Measurements from ENCODE around the gene PDCD2L. TPM values are rescaled to one million over a fixed set of nuclear protein-coding genes. Genes with fewer than 3 reads are reported as not detected.
"Not testable (repeated sequence)": the region's sequence is repeated elsewhere in the genome, so short reads cannot be mapped to it uniquely, and the experiment has no call there.

The PDCD2L gene, protein sequence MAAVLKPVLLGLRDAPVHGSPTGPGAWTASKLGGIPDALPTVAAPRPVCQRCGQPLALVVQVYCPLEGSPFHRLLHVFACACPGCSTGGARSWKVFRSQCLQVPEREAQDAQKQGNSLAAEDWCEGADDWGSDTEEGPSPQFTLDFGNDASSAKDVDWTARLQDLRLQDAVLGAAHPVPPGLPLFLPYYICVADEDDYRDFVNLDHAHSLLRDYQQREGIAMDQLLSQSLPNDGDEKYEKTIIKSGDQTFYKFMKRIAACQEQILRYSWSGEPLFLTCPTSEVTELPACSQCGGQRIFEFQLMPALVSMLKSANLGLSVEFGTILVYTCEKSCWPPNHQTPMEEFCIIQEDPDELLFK
- total RNA-seq = 16.2 TPM

DNA sequence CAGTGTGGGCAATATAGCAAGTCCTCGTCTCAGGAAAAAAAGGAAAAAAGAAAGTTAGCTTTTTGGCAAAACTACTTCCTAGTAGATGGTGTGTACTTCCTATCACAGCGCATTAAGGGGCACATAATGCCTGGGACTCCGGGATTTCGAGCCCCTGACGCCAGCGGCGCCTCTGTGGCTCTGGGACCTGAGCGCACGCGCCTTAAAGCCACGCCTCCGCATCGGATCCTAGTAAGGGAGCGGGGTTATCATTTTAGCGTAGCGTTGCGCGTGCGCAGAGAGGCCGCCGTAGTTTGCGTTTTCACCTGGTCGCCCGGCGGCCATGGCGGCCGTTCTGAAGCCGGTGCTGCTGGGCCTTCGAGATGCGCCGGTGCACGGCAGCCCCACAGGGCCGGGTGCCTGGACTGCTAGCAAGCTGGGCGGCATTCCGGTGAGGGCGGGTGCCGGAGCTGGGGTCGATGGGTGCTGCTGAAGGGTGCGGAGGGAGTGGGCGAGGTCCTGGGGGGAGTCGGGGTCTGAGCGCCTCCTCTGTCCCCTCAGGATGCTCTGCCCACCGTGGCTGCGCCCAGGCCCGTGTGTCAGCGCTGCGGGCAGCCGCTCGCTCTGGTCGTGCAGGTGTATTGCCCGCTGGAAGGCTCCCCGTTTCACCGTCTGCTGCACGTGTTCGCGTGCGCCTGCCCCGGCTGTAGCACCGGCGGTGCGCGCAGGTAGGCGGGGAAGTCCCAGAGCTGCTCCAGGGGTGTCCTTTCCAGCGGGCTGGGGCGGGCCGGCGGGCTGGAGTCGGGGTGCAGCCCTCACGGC, at the start of gene PDCD2L:
PDCD2L (plus strand) TSS at position 291 of the 801 bp plus-strand sequence; CDS start at position 323, 32 bp downstream.
- peak; percentile 88 to 92 (median 89) for DNase-seq (ENCODE audit: low read depth in 2 of 3, low spot score in 2 of 3)

DNA sequence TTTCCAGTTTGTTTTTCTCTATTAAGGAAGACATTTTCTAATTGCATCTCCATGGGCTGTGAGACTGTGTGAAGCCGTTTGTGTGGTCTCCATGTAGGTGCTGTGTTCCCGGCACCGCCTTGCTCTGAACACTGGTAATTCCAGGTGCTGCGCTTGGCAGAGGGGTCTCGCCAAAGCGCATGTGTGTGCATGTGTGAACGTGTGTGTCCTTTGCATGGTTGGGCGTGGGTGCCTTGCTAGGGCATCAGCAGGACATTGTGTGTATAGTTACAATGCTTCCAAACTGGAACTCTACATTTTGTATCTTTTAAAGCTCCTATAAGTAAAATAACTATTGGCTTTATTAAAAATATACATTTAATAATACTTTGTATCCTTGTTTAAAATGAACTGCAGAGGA, 49.0 kb upstream of the PDCD2L start:
- no peak for DNase-seq (ENCODE audit: low read depth in 2 of 3, low spot score in 2 of 3)

DNA sequence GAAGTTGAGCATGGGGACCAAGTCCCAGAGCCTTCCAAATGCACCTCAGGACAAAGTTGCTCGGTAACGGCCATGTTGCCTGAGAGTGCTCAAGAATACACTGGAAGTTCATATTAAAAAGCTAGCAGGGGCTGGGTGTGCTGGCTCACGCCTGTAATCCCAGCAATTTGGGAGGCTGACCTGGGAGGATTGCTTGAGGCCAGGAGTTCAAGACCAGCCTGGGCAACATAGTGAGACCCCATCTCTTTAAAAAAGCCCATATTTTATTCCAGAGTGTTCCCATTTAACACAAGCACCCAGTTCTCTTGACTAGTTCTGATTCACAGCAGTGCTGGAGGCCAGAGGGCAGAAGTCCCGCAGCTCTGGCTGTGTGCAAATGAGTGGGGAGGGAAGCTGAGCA, 47.3 kb upstream of the PDCD2L start:
- no peak for DNase-seq (ENCODE audit: low read depth in 2 of 3, low spot score in 2 of 3)

DNA sequence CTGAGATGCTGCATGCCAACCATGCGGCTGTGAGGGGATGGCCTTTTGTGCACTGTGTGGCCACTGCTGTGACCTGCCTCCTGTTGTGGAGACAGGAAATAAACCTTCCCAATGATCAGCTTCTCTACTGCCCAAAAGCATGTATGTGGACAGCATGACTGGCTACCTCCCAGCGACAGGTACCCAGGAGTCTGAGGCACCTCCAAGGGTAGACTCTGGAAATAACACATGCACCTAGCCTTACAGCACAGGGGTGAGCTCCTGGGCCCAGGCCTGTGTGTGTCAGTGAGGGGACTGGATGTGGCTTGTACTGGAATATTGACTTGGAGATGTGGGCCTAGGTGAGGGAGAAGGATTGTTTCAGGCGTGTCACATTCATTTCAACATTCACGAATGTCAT, 46.8 kb upstream of the PDCD2L start:
- DNase-seq (ENCODE audit: low read depth in 2 of 3, low spot score in 2 of 3) = no peak

DNA sequence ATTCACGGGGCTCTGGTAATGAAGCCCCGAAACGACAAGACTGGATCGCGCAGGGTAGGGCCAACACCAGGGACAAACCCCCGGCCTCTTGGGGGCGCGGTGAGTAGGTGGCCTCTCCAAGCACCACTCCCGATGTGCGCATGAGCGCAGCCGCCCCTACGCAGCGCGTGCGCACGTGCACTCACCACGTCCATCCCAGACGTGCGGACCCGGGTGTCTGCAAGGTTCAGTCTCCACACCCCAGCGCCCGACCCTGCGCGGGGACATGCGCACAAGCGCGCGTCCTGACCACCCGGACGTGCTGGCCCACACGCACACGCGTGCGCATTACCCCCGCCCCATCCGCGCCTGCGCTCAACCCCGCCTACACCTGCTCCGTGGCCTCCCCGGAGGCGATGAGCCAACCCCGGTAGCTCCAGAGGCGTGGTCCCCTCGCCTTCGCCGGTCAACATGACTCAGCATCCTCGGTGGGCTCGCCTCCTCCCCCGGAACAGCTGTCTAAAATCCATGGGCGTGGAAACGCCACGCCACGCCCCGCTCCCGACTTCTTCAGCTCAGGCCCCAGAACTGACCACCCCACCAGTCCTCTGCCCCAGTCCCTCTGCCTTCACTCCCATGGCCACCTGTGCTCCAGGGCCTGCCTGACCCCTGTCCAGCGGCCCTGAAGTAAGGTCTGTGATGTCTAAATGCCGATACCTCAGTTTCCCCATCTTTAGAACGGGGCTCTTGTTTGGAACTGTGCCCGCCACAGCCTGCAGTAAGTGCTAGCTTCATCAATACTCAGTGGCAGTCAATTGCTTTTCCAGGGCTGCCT, 44.9 kb upstream of the PDCD2L start:
- DNase-seq (ENCODE audit: low read depth in 2 of 3, low spot score in 2 of 3) = peak; percentile 90 to 97 (median 97)

DNA sequence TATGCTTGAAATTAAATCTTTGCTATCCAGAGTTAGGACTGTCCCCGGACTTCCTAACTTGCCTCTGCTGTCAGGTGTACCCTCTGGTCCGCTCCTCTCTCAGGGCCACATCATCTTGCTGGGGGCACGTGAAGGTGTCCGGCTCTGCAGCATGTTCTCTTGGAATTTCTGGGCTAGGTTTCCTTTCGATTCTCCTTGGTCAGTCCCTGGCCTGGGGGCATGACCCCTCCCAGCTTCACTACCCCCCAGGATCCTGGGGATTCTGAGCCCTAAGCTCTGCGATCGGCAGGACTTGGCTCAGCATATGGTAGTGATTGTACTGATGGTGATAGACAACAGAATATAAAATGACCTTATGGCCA, 44.3 kb upstream of the PDCD2L start:
- DNase-seq (ENCODE audit: low read depth in 2 of 3, low spot score in 2 of 3) = no peak

DNA sequence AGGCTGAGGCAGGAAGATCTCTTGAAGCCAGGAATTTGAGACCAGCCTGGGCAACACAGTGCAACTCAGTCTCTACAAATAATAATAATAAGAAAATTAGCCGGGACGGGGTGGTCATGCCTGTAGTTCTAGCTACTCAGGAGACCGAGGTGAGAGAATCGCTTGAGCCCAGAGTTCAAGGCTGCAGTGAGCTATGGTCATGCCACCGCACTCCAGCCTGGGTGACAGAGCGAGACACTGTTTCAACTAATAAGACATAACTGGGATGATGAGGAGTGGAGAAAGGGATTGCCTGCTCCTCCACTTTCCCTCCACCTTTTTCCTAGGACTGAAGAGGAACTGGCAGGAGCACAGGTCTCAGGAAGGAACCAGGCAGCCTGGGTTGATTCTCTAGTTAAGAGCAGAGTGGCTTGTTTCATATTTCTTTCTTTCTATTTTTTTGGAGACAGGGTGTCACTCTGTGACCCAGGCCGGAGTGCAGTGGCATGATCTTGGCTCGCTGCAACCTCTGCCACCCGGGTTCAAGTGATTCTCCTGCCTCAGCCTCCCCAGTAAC, 43.8 kb upstream of the PDCD2L start:
- no peak for DNase-seq (ENCODE audit: low read depth in 2 of 3, low spot score in 2 of 3)

DNA sequence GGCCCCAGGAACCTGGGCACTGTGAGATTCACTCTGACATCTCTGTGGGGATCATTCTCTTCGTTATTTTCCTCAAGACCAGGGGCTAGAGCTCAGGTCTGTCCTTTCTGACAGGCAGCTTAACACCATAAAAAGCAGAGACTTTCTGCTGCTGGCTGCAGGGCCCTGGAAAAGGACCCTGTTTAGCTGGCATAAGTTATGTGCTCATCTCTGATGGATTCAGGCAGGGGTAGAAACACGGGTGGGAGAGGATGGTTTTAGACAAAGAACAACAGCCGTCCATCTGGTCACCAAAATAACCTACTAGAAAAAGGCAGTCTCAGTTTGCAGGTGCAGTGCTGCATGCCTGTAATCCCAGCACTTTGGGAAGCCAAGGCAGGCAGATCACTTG, 41.5 kb upstream of the PDCD2L start:
- DNase-seq (ENCODE audit: low read depth in 2 of 3, low spot score in 2 of 3) = no peak

DNA sequence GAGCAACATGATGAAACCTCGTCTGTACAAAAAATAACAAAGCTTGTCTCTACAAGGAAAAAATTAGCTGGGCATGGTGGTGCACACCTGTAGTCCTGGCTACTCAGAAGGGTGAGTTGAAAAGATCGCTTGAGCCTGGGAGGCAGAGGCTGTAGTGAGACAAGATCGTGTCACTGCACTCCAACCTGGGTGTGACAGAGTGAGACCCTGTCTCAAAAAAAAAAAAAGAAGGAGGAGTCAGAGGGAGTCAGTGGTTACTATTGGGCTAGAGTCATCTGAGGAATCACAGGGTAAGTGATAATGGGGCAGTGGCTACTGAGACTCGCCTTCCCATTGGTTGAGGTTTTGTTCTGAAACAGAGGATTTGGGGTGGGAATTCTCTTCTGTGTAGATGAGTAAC, 41.1 kb upstream of the PDCD2L start:
- no peak for DNase-seq (ENCODE audit: low read depth in 2 of 3, low spot score in 2 of 3)

DNA sequence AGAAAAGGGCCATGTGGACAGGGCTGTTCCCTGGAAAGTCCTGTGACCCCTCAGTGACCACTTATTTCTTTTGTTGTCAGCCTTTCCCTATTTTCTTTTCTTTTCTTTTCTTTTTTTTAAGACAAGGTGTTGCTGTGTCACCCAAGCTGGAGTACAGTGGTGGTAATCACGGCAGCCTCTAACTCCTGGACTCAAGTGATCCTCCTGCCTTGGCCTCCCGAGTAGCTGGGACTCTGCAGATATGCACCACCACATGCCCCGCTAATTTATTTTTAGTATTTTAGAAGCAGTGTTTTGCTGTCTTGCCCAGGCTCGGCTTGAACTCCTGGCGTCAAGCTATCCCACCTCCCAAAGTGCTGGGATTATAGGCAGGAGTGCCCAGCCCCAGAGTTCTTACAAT, 40.3 kb upstream of the PDCD2L start:
- DNase-seq (ENCODE audit: low read depth in 2 of 3, low spot score in 2 of 3) = no peak

DNA sequence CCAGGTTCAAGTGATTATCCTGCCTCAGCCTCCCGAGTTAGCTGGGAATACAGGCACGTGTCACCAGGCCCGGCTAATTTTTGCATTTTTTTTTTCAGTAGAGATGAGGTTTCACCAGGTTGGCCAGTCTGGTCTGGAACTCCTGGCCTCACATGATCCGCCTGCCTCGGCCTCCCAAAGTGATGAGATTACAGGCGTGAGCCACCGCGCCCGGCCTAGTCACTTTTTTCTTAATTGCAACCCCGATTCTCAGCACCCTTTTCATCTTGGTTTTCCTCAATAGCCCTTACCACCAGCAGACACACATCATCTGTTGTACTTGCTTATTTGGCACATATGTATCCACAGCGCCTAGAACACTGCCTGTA, 39.8 kb upstream of the PDCD2L start:
- DNase-seq (ENCODE audit: low read depth in 2 of 3, low spot score in 2 of 3) = no peak

DNA sequence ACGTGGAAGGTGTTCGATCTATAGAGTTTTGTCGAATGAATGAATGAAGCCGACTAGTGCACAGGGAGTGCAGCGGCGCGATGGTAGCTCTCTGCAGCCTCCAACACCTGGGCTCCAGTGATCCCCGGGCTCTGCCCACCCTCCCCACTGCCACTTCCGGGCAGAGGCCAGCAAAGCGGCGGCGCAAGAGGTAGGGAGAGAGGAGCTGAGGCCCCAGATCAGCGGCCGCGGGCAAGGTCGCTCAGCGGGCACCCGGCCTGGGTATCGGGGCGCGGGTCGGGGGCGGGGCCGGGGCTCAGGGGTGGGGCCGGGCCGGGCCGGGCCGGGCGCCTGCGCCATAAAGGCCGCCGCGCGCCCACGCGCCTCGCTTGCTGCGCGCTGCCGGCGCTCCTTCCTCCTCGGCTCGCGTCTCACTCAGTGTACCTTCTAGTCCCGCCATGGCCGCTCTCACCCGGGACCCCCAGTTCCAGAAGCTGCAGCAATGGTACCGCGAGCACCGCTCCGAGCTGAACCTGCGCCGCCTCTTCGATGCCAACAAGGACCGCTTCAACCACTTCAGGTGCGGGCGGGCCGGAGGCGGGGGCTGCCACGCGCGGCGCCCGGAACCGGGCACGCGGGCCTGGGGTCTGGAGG, 39.3 kb upstream of the PDCD2L start, which contains the start of gene GPI:
GPI (plus strand) TSS at position 367 of the 633 bp plus-strand sequence; CDS start at position 438, 71 bp downstream.
- DNase-seq (ENCODE audit: low read depth in 2 of 3, low spot score in 2 of 3) = peak; percentile 33 to 54 (median 47)

DNA sequence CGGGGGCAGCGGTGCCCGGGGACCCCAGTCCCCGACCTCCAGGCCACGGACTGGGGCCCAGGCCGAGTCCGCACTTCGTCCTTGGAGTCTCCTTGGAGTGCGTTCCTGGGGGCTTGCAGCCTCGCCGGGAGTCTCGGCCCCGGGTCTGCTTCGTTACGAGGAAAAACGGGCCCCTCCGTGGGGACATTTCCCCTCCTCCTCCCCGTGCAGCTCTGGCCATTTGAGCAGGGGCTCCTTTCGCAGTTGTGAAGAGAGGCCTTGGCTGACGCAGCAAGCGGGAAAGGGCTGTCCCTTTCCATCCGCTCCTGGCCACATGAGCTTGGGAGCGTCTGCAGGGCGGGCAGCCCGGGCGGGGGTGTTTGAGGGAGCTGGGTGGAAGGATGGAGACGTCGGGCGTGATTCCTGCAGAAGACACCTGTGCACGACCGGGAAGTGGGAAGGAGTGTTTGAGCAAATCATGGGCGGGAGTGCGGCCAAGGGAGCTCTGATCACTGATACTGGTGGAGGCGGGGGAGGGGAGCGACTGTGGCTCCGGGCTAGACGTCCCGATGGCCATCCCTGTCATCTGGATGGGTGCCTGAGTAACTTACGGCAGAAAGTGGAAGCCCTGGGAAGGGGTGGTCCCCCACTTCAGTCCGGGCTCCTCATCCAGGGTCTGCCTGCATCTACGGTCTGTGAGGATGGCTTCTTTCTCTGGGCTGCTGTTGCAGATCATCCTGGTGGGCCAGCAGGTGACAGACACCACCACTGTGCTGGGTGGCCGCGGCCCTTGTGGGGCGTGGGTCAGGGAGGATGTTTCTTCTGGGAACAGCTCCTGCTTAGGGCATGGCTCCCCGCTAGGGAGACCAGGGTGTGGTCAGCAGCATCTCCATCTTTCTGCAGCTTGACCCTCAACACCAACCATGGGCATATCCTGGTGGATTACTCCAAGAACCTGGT, 38.5 kb upstream of the PDCD2L start:
- DNase-seq (ENCODE audit: low read depth in 2 of 3, low spot score in 2 of 3) = no peak

DNA sequence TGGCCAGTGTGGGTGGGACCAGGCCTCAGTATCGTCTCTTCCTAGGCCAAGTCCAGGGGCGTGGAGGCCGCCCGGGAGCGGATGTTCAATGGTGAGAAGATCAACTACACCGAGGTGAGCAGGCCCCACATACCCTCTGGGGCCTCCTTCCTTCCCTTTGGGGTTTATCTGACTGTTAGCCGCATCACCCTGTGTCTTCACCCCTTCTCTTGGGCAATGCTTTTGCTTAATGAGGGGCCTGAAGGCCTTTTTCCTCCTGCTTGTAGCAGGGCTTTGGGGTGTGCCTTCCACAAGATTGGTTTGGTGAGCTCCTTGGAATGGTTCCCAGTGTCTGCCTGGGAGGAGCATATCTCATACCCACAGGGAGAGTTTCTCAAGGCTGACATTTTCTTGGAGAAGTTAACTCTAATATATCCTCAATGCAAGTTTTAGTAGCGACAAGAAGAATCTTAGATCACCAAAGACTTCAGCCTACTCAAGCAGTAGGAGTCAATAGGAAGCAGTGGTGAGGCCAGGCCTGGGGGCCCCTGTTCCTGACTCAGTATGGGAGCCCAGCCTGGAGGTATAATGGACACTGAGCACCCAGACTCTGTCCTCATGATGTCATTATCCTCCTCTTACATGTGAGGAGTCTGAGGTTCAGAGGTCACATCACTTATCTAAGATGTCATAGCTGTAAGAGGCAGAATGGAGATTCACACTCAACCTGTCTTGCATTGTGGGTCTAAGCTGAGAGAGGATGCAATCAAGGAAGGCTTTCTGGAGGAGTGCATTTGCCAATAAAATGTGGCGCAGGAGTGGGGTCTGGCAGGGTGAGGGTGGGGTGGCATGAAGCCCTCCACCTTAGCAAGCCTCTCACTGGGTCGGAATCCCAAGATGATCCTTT, 37.2 kb upstream of the PDCD2L start:
- DNase-seq (ENCODE audit: low read depth in 2 of 3, low spot score in 2 of 3) = no peak

DNA sequence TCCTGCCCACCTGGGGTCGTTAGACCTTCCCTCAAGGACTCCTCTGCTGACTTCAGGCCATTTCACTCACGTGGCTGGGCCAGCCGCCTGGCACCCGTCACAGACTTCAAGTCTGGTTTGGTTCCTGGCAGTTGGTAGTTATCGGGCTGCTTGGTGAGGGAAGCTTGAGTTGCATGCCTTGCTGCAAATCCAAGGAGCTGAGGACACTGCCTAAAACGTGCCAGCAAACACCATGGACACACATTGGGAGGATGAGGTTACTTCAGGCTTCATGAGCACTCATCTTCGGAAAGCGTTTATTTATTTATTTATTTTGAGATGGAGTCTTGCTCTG, 36.6 kb upstream of the PDCD2L start:
- DNase-seq (ENCODE audit: low read depth in 2 of 3, low spot score in 2 of 3) = no peak

DNA sequence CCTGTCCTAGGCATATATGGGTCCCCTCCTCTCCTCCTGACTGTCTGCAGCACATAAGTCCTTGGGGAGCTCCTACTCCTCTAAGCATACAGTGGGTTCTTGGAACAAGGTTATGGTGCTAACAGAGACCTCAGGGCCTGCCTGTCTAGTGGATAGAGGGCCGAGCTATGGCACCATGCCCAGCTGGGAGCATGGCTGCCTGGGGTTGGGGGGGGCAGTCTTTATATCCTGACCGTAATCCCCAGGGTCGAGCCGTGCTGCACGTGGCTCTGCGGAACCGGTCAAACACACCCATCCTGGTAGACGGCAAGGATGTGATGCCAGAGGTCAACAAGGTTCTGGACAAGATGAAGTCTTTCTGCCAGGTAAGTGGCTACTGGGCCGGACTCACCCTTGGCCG, 35.9 kb upstream of the PDCD2L start:
- DNase-seq (ENCODE audit: low read depth in 2 of 3, low spot score in 2 of 3) = no peak

DNA sequence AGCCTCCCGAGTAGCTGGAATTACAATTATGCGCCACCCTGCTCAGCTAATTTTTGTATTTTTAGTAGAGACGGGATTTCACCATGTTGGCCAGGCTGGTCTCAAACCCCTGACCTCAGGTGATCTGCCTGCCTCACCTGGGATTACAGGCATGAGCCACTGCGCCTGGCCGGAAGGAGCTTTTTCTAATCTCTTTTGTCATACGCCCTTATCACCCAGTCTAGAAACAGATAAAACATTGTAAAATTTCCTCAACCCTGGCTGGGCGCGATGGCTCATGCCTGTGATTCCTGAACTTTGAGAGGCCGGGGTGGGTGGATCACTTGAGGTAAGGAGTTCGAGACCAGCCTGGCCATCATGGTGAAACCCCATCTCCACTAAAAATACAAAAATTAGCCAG, 35.0 kb upstream of the PDCD2L start:
- DNase-seq (ENCODE audit: low read depth in 2 of 3, low spot score in 2 of 3) = not testable (repeated sequence)

DNA sequence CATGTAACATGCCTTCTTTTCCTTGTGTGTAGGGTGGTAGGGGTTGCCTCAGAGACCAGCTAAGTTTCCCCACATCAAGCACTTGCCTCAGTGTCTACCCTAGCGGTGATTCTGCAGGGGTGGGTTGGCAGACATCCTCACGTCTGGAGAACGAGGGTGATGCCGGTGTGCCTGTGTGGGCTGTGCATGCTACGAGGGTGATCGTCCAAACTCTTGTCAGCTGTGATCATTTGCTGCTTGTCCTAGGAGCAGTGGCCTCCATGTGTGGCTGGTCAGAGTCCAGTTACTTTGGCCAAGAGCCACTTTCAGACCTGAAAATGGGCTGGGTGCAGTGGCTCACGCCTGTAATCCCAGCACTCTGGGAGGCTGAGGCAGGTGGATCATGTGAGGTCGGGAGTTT, 34.1 kb upstream of the PDCD2L start:
- DNase-seq (ENCODE audit: low read depth in 2 of 3, low spot score in 2 of 3) = no peak

DNA sequence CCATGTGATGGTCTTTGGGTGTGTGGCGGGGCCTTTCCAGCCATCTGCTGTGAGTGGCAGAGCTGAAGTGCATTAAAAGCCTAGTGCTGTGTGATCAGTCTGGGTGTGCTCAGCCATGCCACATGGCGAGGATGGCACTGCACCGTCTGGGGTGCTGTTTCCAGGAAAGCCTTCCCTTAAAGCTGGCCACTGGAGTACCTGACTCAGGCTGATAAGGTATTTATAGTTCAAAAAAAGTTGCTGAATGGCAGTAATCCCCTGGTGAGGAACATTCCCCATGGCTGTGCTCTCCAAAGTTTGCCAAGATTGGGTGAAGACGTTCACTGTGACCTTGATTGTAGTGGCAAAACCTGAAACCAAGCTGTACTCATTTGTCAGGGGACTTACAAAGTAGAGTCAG, 33.2 kb upstream of the PDCD2L start:
- DNase-seq (ENCODE audit: low read depth in 2 of 3, low spot score in 2 of 3) = no peak
